Cerebellar cortex (tissue), 1 donor: ENCODE measurements around the gene GLRA2.

Source experiments
- DNase-seq: peaks from one replicate; pipeline ENCODE4 v3.0.0-alpha.2; 2015; ENCODE audit warnings: low spot score

Gene GLRA2

DNA sequence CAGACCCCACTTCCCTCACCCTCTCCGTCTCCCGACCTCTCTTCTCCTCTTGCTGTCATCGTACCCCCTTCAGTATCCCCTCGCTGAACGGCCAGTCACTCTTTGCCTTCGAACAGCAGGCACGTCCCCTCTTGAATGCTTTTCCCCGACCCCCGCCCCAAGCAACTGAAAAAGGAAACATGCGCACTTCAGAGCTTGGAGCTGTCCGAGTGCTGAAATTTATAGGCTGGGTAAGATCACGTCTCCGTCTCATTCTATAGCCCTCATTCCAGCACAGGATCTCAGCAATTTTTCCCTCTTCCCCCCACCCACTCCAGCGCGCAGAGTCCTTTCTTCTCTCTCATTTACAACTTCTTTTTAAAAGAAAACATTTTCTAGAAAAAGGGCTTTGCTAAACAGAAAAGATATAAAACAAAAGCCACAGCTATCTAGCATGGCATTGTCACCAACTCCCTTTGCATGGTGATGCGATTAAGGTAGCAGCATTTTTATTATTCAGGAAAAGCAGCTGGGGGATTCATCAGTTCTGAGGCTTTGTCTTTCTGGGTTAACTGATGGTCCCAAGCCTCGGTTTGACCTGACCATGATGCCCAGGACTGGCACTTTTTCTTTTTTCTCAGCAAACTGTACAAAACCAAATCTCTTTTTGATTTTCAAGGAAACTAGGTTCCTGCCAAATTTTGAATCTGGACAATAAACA is at the start of gene GLRA2:
Gene GLRA2, plus strand, starts transcription at position 247 of the 700 bp plus-strand sequence. CDS start 522 bp downstream, outside the sequence.
- DNase-seq: peak; percentile 51

GRCh38 chrX:14489437-14489836 is 39.9 kb upstream of the GLRA2 start:
- no peak for DNase-seq

- DNase-seq: no peak
These were observed 37.6 kb upstream of the GLRA2 start for GRCh38 chrX:14491689-14492088.

GRCh38 chrX:14496674-14497073 is 32.7 kb upstream of the GLRA2 start:
- DNase-seq: no peak

DNA sequence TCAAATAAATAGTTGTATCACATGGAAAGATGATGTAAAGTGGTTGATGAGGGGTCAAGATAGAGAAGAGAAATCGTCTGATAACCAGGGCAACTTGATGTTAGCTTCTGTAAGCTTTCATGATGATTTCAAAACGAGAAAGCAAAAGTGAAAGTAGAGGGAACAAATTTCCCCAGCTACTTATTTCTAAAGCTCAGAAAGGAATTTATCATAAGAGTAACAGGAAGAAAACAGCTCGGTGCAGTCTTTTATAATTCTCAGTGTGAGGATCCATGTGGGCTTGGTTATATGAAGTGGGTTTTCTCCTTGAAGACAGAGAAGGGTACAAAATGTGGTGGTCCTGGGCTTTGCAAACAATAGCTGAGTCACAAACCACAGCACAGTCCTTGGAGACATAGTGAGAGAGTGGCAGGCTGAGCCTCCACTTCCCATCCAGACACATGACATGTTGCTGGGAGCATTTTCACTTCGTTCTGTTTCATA is 32.1 kb upstream of the GLRA2 start:
- DNase-seq: no peak

GRCh38 chrX:14501327-14501726 is 28.0 kb upstream of the GLRA2 start:
- peak; percentile 7 for DNase-seq

- no peak for DNase-seq
These were observed 24.3 kb upstream of the GLRA2 start for GRCh38 chrX:14504960-14505538.

- DNase-seq: no peak
These were observed 23.7 kb upstream of the GLRA2 start for GRCh38 chrX:14505648-14506047.

GRCh38 chrX:14506866-14507265 is 22.5 kb upstream of the GLRA2 start:
- DNase-seq: no peak

GRCh38 chrX:14508025-14508690 is 21.2 kb upstream of the GLRA2 start:
- DNase-seq: peak; percentile 50

DNA sequence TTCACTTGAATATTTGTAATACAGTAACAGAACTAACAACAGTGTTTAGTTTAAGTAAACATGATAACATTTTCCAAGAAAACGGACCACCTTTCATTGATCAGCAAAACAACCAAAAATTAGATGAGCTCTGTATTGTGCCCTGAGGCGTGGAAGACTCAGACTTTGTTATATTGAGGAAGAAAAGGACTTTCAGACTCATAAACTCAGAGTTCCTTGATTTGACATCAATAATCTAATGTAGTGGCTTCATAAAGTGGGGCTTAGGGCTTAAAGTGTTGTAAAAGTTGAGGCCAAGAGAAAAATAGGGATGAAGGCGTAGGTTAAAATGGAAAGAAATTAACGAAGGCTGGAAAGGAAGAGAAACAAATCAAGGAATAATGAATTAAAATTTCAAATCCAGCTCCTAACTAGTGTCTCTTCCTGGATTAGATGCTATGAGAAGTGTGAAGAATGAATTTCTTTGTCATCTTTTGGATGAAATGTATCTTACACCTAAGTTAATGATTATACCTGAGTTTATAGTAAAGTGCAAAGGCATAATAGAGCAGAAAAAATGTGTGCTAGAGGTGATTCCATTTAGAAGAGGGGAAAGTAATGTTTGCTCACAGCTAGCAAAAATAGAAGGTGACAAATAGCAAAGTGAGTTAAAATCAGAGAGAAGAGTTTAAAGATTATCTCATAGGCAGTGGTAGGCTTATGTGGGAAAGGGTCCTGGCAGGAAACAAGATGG is 19.8 kb upstream of the GLRA2 start:
- no peak for DNase-seq

- DNase-seq: peak; percentile 83
These were observed 577 bp upstream of the GLRA2 start for GRCh38 chrX:14528629-14529289.

DNA sequence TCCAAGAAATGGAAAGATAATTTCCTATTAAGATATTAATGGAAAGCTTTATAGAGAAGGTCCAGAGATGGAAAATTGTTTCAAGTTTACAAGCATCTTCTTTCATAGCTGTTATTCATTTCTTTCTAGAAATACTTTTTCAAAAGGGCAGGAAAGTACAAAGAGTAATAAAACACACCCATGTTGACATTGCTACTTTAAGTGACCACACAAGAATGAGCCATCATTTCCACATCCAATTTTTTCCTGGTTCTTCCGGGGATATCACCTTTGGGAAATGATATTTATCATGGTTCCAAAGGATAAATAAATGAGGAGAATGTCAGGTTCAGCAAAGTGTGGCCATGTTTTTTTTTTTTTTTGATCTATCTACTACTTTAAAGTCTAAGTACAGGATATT is 4.5 kb downstream of the GLRA2 start:
- DNase-seq: no peak

GRCh38 chrX:14546190-14546589 is 16.9 kb downstream of the GLRA2 start:
- no peak for DNase-seq

GRCh38 chrX:14554131-14554715 is 24.9 kb downstream of the GLRA2 start:
- DNase-seq: peak; percentile 70

- DNase-seq: no peak
These were observed 34.7 kb downstream of the GLRA2 start for GRCh38 chrX:14564058-14564457.

- no peak for DNase-seq
These were observed 43.8 kb downstream of the GLRA2 start for GRCh38 chrX:14573161-14573560.

- peak; percentile 52 for DNase-seq
These were observed 51.7 kb downstream of the GLRA2 start for GRCh38 chrX:14581081-14581480.

- DNase-seq: no peak
These were observed 55.2 kb downstream of the GLRA2 start for GRCh38 chrX:14584548-14584947.

DNA sequence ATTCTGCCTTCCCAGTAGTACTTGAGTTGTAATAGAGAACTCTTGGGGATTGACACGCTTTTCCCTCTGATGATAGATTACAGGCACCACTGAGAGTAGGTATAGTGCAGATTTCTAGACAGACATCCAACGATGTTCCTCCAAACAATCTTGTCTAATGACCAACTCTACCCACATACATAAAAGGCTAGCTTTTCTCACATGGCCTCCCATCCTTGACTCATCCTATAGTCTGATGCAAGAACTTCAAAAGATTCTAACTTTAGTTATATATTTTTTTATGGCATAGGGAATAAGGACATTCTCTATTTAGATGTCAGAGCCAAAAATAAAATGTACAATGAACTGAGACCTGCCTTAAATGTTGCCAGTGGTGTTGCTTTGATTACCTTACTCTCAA is 60.9 kb downstream of the GLRA2 start:
- DNase-seq: no peak

DNA sequence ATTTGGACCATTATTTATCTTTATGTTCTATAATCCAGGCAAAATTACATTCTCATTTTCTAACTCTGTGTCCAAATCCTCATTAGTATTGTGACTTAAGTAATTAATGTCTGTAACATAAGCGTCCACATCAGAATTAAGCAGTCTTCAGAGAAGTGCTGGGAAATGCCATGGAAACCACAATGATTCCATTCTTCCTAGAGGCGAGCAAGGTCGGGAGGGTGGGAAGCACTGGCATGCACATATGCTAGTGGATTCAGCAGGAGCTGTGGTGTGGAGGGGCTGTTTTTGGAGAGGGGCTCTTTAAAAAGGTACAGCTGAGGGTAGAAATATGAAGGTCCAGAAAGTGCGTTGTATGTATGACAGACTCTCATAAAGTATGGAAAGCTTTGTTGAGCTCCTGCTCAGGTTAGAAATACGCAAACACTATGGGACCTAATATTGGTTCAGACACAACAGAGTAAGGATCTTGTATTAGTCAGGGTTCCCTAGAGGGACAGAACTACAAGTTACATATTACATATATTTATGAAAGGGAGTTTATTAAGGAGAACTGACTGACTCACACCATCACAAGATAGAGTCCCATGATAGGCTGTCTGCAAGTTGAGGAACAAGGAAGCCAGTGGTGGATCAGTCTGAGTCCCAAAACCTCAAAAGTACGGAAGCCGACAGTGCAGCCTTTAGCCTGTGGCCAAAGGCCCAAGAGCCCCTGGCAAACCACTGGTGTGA is 61.5 kb downstream of the GLRA2 start:
- no peak for DNase-seq
